Measurements from ENCODE around the gene ZYG11A. TPM values are rescaled to one million over a fixed set of nuclear protein-coding genes. Genes with fewer than 3 reads are reported as not detected.
"Not testable (repeated sequence)": the region's sequence is repeated elsewhere in the genome, so short reads cannot be mapped to it uniquely, and the experiment has no call there.

The ZYG11A gene
- total RNA-seq, 4 donors from 2014 or later, result not detected

DNA sequence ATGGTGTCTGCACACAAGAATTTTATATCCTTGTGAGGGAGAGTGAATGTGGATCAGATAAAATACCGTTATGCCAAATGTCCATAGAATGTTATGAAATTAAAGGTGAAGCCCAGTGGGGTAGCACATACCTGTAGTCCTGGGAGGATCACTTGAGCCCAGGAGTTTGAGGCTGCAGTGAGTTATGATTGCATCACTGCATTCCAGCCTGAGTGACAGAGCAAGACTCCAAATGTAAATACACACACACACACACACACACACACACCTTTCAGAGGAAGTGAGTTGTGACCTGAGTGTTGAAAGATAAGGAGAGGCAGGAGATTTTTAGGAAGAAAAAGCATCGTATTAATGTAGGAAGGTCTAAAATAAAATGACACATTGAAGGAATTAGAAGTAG is 28.1 kb upstream of the ZYG11A start:
- in situ Hi-C loops (cut with MboI; ENCODE audit: low sequenced_read_pairs in 4 of 4) (no loop called here), intact Hi-C loops (cut with DNase I; ENCODE audit: low total_unique reads) (no loop called here)
- H3K4me3 ChIP-seq, result no peak overlapping the region
- DNase-seq (no peak), ATAC-seq (no peak)
- no peaks in the 10 kb centered on the region for H3K9me3 ChIP-seq
- peaks cover 2 to 81% of the 10 kb centered on the region in 2 donors for H3K36me3 ChIP-seq
- H3K4me1 ChIP-seq, result no peaks in the 10 kb centered on the region
- H3K27me3 ChIP-seq, result no peaks in the 10 kb centered on the region
- no peak overlapping the region for H3K27ac ChIP-seq
- TF ChIP-seq POLR2A (IDR thresholded peaks at IDR 0.05), result no peak
- TF ChIP-seq, protein P1, sequence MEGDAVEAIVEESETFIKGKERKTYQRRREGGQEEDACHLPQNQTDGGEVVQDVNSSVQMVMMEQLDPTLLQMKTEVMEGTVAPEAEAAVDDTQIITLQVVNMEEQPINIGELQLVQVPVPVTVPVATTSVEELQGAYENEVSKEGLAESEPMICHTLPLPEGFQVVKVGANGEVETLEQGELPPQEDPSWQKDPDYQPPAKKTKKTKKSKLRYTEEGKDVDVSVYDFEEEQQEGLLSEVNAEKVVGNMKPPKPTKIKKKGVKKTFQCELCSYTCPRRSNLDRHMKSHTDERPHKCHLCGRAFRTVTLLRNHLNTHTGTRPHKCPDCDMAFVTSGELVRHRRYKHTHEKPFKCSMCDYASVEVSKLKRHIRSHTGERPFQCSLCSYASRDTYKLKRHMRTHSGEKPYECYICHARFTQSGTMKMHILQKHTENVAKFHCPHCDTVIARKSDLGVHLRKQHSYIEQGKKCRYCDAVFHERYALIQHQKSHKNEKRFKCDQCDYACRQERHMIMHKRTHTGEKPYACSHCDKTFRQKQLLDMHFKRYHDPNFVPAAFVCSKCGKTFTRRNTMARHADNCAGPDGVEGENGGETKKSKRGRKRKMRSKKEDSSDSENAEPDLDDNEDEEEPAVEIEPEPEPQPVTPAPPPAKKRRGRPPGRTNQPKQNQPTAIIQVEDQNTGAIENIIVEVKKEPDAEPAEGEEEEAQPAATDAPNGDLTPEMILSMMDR (IDR thresholded peaks at IDR 0.05 in 4 of 5, conservative IDR thresholded peaks at IDR 0.05 in 1 of 5), result no peak

DNA sequence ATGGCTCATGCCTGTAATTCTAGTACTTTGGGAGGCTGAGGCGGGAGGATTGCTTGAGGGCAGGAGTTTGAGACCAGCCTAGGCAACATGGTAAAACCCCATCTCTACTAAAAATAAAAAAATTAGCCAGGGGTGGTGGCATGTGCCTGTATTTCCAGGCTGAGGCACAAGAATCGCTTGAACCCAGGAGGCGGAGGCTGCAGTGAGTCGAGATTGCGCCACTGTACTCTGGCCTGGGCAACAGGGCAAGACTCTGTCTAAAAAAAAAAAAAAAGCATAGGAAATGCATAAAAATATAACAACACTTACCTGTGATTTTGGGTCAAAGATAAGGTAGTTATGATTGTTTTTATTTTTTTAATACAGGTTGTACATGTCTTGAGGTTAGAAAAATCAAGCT is 21.7 kb upstream of the ZYG11A start:
- DNase-seq; H3K27me3 ChIP-seq; in situ Hi-C loops (cut with MboI; ENCODE audit: low sequenced_read_pairs in 4 of 4); intact Hi-C loops (cut with DNase I; ENCODE audit: low total_unique reads); ATAC-seq; H3K4me1 ChIP-seq; H3K9me3 ChIP-seq; H3K27ac ChIP-seq; H3K4me3 ChIP-seq: not testable (repeated sequence)
- peaks cover 2 to 60% of the 10 kb centered on the region in 2 donors for H3K36me3 ChIP-seq

DNA sequence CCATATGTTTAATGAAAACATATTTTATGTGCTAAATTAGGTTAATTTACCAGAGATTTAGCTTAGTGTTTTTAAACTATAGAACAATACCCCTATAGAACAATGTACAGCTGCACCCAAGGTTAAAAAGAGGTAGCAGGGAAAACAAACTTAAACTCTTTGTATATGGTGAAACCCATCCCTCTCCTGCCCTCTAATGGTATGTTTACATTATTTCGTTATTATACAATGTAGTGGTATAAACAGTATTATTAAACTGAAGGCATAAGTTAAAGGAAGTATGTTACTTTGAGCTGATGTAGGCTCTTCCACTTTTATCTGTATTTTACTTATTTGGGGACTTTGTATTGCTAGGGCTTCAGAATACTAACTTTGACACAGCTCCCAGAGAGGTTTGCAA is 16.7 kb upstream of the ZYG11A start:
- Histone ChIP-seq H3K27ac (no peak overlapping the region), H3K4me3 (no peak overlapping the region), H3K4me1 (no peaks in the 10 kb centered on the region), H3K9me3 (no peaks in the 10 kb centered on the region), H3K36me3 (peaks cover 0 to 18% of the 10 kb centered on the region in 2 donors), H3K27me3 (no peaks in the 10 kb centered on the region)
- no peak for DNase-seq
- in situ Hi-C loops (cut with MboI; ENCODE audit: low sequenced_read_pairs in 4 of 4) (no loop called here), intact Hi-C loops (cut with DNase I; ENCODE audit: low total_unique reads) (no loop called here)
- no peak for ATAC-seq
- TF ChIP-seq, protein P1 (IDR thresholded peaks at IDR 0.05 in 4 of 5, conservative IDR thresholded peaks at IDR 0.05 in 1 of 5), result no peak
- TF ChIP-seq POLR2A (IDR thresholded peaks at IDR 0.05), result no peak

DNA sequence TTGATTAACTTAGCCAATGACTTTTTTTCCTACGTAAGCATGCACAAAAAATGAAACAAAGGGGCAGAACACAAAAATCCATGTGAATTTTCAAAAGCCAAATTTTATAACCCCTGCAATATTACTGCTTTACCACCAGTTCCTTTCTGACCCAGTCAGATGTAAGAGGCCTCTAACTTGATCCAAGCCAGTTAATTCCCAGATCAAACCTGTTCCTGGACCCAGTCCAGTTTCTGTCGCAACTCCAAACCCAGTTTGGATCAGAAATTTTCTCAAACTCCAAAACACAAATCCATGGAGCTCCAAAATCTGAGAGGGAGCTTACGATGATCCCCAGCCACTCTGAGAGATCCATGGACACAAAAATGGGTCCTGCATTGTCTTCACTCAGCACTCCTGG is 7.8 kb upstream of the ZYG11A start:
- in situ Hi-C loops (cut with MboI; ENCODE audit: low sequenced_read_pairs in 4 of 4), result no loop called here
- DNase-seq, result peak in 1 of 2 donors; percentile 23
- no peaks in the 10 kb centered on the region for H3K9me3 ChIP-seq

DNA sequence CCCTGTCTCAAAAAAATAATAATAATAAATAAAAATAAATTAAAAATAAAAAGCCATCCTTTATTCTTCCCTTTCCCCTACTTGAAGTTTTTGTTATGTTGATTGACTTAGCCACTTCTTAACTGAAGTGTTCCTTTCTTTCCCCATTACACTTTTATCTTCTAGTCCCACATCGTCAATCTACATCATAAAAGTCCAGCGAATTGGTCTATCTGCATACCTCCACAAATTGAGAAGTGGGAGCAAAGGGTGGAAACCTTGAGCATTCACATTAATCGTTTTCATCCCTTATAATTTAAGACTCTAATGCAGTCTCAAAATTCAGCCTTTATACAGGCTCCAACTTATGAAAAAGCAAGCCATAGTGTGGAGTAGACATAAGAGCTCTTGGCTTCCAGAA is 6.5 kb upstream of the ZYG11A start:
- H3K4me3 ChIP-seq, result no peak overlapping the region
- H3K36me3 ChIP-seq, result no peaks in the 10 kb centered on the region
- TF ChIP-seq, protein P1 (IDR thresholded peaks at IDR 0.05 in 4 of 5, conservative IDR thresholded peaks at IDR 0.05 in 1 of 5), result no peak
- no peak for TF ChIP-seq POLR2A (IDR thresholded peaks at IDR 0.05)
- ATAC-seq (no peak), DNase-seq (no peak)
- in situ Hi-C loops (cut with MboI; ENCODE audit: low sequenced_read_pairs in 4 of 4), result no loop called here
- intact Hi-C loops (cut with DNase I; ENCODE audit: low total_unique reads), result no loop called here
- no peaks in the 10 kb centered on the region for H3K4me1 ChIP-seq
- no peak overlapping the region for H3K27ac ChIP-seq
- peaks cover 0 to 3% (median 0%) of the 10 kb centered on the region in 3 donors for H3K27me3 ChIP-seq
- H3K9me3 ChIP-seq, result no peaks in the 10 kb centered on the region

More for the DNA sequence above, 7.8 kb upstream of the ZYG11A start:
- Histone ChIP-seq H3K27me3 (no peaks in the 10 kb centered on the region), H3K27ac (no peak overlapping the region), H3K36me3 (no peaks in the 10 kb centered on the region), H3K4me3 (no peak overlapping the region), H3K4me1 (no peaks in the 10 kb centered on the region)
- intact Hi-C loops (cut with DNase I; ENCODE audit: low total_unique reads), result no loop called here
- TF ChIP-seq, protein P1 (IDR thresholded peaks at IDR 0.05 in 4 of 5, conservative IDR thresholded peaks at IDR 0.05 in 1 of 5), result no peak
- no peak for TF ChIP-seq POLR2A (IDR thresholded peaks at IDR 0.05)
- no peak for ATAC-seq

DNA sequence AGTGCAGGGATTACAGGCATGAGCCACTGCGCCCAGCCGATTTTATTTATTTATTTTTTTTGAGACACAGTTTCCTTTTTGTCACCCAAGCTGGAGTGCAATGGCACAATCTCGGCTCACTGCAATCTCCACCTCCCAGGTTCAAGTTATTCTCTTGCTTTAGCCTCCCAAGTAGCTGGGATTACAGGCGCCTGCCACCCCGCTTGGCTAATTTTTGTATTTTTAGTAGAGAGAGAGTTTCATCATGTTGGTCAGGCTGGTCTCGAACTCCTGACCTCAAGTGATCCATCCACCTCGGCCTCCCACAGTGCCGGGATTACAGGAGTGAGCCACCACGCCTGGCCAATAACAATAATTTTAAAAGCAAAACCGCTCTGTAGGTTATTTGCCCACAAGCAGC is 3.4 kb upstream of the ZYG11A start:
- H3K27ac ChIP-seq; DNase-seq; H3K4me3 ChIP-seq; intact Hi-C loops (cut with DNase I; ENCODE audit: low total_unique reads); H3K36me3 ChIP-seq; H3K4me1 ChIP-seq; ATAC-seq; H3K9me3 ChIP-seq; in situ Hi-C loops (cut with MboI; ENCODE audit: low sequenced_read_pairs in 4 of 4): not testable (repeated sequence)
- H3K27me3 ChIP-seq, result peaks cover 20 to 31% (median 26%) of the 10 kb centered on the region in 3 donors

DNA sequence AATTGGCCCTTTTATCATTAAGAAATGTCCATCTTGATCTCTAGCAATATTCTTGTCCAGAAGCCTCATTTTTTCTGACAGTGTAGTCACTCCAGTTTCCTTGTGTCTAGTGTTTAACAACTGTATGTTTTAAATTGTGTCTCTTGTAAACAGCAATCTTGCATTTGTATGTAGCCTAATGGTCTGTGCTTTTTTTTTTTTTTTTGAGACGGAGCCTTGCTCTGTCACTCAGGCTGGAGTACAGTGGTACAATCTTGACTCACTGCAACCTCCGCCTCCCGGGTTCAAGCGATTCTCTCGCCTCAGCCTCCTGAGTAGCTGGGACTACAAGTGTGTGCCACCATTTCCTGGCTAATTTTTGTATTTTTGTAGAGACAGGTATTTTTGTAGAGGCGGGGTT is 2.6 kb downstream of the ZYG11A start:
- H3K4me1 ChIP-seq; H3K27ac ChIP-seq; in situ Hi-C loops (cut with MboI; ENCODE audit: low sequenced_read_pairs in 4 of 4); H3K36me3 ChIP-seq; DNase-seq; intact Hi-C loops (cut with DNase I; ENCODE audit: low total_unique reads); ATAC-seq; H3K9me3 ChIP-seq; H3K4me3 ChIP-seq: not testable (repeated sequence)
- H3K27me3 ChIP-seq, result peaks cover 20 to 39% (median 37%) of the 10 kb centered on the region in 3 donors
